ENCODE measurements around the gene PRR22.

Gene PRR22

GRCh38 chr19:5814123-5814851 lies 29.7 kb upstream of the PRR22 start:
- no peak for DNase-seq

GRCh38 chr19:5811117-5811516 lies 26.6 kb upstream of the PRR22 start:
- DNase-seq = no peak

- no peak for DNase-seq
Measured at GRCh38 chr19:5809469-5809868, 24.9 kb upstream of the PRR22 start.

GRCh38 chr19:5809053-5809452 lies 24.5 kb upstream of the PRR22 start:
- no peak for DNase-seq

GRCh38 chr19:5808120-5808816 lies 23.7 kb upstream of the PRR22 start:
- no peak for DNase-seq

- DNase-seq = no peak
Measured at GRCh38 chr19:5806905-5807304, 22.4 kb upstream of the PRR22 start.

GRCh38 chr19:5806133-5806489 lies 21.6 kb upstream of the PRR22 start:
- DNase-seq = no peak

- peak; percentile 32 for DNase-seq
Measured at GRCh38 chr19:5805462-5806132, 21.1 kb upstream of the PRR22 start.

GRCh38 chr19:5804516-5805461 lies 20.2 kb upstream of the PRR22 start, which contains the start of gene NRTN:
Gene NRTN, plus strand, starts transcription at chr19:5805067. Its CDS starts 19,099 bp downstream, at chr19:5824166.
- DNase-seq = no peak

GRCh38 chr19:5803752-5804515 lies 19.4 kb upstream of the PRR22 start:
- DNase-seq = peak; percentile 71

GRCh38 chr19:5803441-5803751 lies 18.9 kb upstream of the PRR22 start:
- no peak for DNase-seq

GRCh38 chr19:5801796-5802619 lies 17.5 kb upstream of the PRR22 start:
- no peak for DNase-seq

GRCh38 chr19:5800361-5801270 lies 16.1 kb upstream of the PRR22 start:
- DNase-seq = no peak

- DNase-seq = peak; percentile 21
Measured at GRCh38 chr19:5799247-5800241, 15.0 kb upstream of the PRR22 start.

GRCh38 chr19:5798244-5798643 lies 13.7 kb upstream of the PRR22 start:
- DNase-seq = no peak

GRCh38 chr19:5795382-5795919 lies 10.9 kb upstream of the PRR22 start:
- no peak for DNase-seq

GRCh38 chr19:5793188-5793587 lies 8.6 kb upstream of the PRR22 start:
- no peak for DNase-seq

GRCh38 chr19:5792224-5792623 lies 7.7 kb upstream of the PRR22 start:
- DNase-seq = no peak

Data from NCI-H2029 treated with DMSO at 0.1 percent for 48 hours (cell line).